ENCODE results near the gene ATP1A3. TPM values are rescaled to one million over a fixed set of nuclear protein-coding genes. Genes with fewer than 3 reads are reported as not detected.
"Not testable (repeated sequence)": the region's sequence is repeated elsewhere in the genome, so short reads cannot be mapped to it uniquely, and the experiment has no call there.

Gene ATP1A3
- total RNA-seq, 1 donor from 2014 or later: 388 TPM

GRCh38 chr19:41991925-41992569 lies 2.0 kb downstream of the ATP1A3 start:
- intact Hi-C loops (cut with DNase I): loop anchor here (10.0 kb wide), 1 partner anchor 93 kb away; no protein-coding TSS in a partner anchor
- ATAC-seq (ENCODE audit: poor library complexity): not testable (repeated sequence)
- DNase-seq: peak; percentile 29

- peak; percentile 83 for DNase-seq
Observed at GRCh38 chr19:41991025-41991424, 3.0 kb downstream of the ATP1A3 start.

GRCh38 chr19:41990615-41991014 lies 3.4 kb downstream of the ATP1A3 start:
- intact Hi-C loops (cut with DNase I): loop anchor here (10.0 kb wide), 1 partner anchor 94 kb away; no protein-coding TSS in a partner anchor
- ATAC-seq (ENCODE audit: poor library complexity): no peak
- no peak for DNase-seq

More at GRCh38 chr19:41991025-41991424, 3.0 kb downstream of the ATP1A3 start:
- intact Hi-C loops (cut with DNase I): loop anchor here (10.0 kb wide), 1 partner anchor 94 kb away; no protein-coding TSS in a partner anchor
- ATAC-seq (ENCODE audit: poor library complexity): peak; percentile 62

- ATAC-seq (ENCODE audit: poor library complexity): no peak
- intact Hi-C loops (cut with DNase I): loop anchor here (10.0 kb wide), 1 partner anchor 95 kb away; no protein-coding TSS in a partner anchor
- no peak for DNase-seq
Observed at GRCh38 chr19:41990028-41990427, 4.0 kb downstream of the ATP1A3 start.

- intact Hi-C loops (cut with DNase I): no loop called here
- ATAC-seq (ENCODE audit: poor library complexity) (no peak), DNase-seq (no peak)
Observed at GRCh38 chr19:41988947-41989346, 5.1 kb downstream of the ATP1A3 start.

- DNase-seq: no peak
- intact Hi-C loops (cut with DNase I): no loop called here
- no peak for ATAC-seq (ENCODE audit: poor library complexity)
Observed at GRCh38 chr19:41987141-41987860, 6.7 kb downstream of the ATP1A3 start.

GRCh38 chr19:41984961-41985360 lies 9.1 kb downstream of the ATP1A3 start:
- no peak for DNase-seq
- intact Hi-C loops (cut with DNase I): no loop called here
- ATAC-seq (ENCODE audit: poor library complexity): no peak

- DNase-seq: no peak
- intact Hi-C loops (cut with DNase I): no loop called here
- no peak for ATAC-seq (ENCODE audit: poor library complexity)
Observed at GRCh38 chr19:41981724-41982123, 12.3 kb downstream of the ATP1A3 start.

- intact Hi-C loops (cut with DNase I): no loop called here
- ATAC-seq (ENCODE audit: poor library complexity): no peak
- DNase-seq: no peak
Observed at GRCh38 chr19:41978470-41978869, 15.6 kb downstream of the ATP1A3 start.

- DNase-seq (no peak), ATAC-seq (ENCODE audit: poor library complexity) (no peak)
- intact Hi-C loops (cut with DNase I): no loop called here
Observed at GRCh38 chr19:41977916-41978315, 16.1 kb downstream of the ATP1A3 start.

- no peak for DNase-seq
- no peak for ATAC-seq (ENCODE audit: poor library complexity)
- intact Hi-C loops (cut with DNase I): no loop called here
Observed at GRCh38 chr19:41974652-41975051, 19.4 kb downstream of the ATP1A3 start.

- intact Hi-C loops (cut with DNase I): no loop called here
- DNase-seq (no peak), ATAC-seq (ENCODE audit: poor library complexity) (no peak)
Observed at GRCh38 chr19:41971363-41971762, 22.7 kb downstream of the ATP1A3 start.

- ATAC-seq (ENCODE audit: poor library complexity) (no peak), DNase-seq (no peak)
- intact Hi-C loops (cut with DNase I): no loop called here
Observed at GRCh38 chr19:41969772-41970458, 24.1 kb downstream of the ATP1A3 start.

GRCh38 chr19:41968751-41969595 lies 25.1 kb downstream of the ATP1A3 start:
- no peak for DNase-seq
- ATAC-seq (ENCODE audit: poor library complexity): no peak
- intact Hi-C loops (cut with DNase I): no loop called here

GRCh38 chr19:41967054-41967783 lies 26.8 kb downstream of the ATP1A3 start:
- DNase-seq (no peak), ATAC-seq (ENCODE audit: poor library complexity) (no peak)
- intact Hi-C loops (cut with DNase I): no loop called here

GRCh38 chr19:41965106-41965505 lies 28.9 kb downstream of the ATP1A3 start:
- intact Hi-C loops (cut with DNase I): no loop called here
- no peak for DNase-seq
- ATAC-seq (ENCODE audit: poor library complexity): no peak

- intact Hi-C loops (cut with DNase I): no loop called here
- DNase-seq (no peak), ATAC-seq (ENCODE audit: poor library complexity) (no peak)
Observed at GRCh38 chr19:41960973-41961372, 33.1 kb downstream of the ATP1A3 start.

Data from Right ventricle myocardium superior (tissue), 1 donor.